Gastrocnemius medialis (tissue), 4 donors: Measurements from ENCODE around the gene ARFGAP1.

Source experiments
- CTCF ChIP-seq, 5 experiments: fragments of 450-650 bp in 3 of 5; fragments of 200-600 bp in 2 of 5; sonication (generic) in 2 of 5; IDR thresholded peaks in 4 of 5; conservative IDR thresholded peaks in 1 of 5; 1 replicate in 4 of 5; 2 replicates in 1 of 5; pipeline ENCODE4 v1.5.1; 2016 to 2019; ENCODE audit warnings: antibody characterized with exemption in 5 of 5, mild to moderate bottlenecking in 3 of 5, moderate library complexity in 3 of 5
- POLR2A ChIP-seq, 2 donors: fragments of 450-650 bp; IDR thresholded peaks; one replicate each; pipeline ENCODE4 v1.6.1; 2017; ENCODE audit warnings: antibody characterized with exemption in 2 of 2, mild to moderate bottlenecking in 2 of 2, moderate library complexity in 2 of 2

GRCh38 chr20:63281742-63282665 lies 9.4 kb downstream of the ARFGAP1 start:
- TF ChIP-seq CTCF (IDR thresholded peaks at IDR 0.05 in 4 of 5, conservative IDR thresholded peaks at IDR 0.05 in 1 of 5), result no peak
- TF ChIP-seq POLR2A (IDR thresholded peaks at IDR 0.05), result no peak
